GM23338 (cell line): ENCODE data around the gene SRGAP3. TPM values are rescaled to one million over a fixed set of nuclear protein-coding genes. Genes with fewer than 3 reads are reported as not detected.

Experiments used
- ATAC-seq: fragments of 200-7000 bp; cut with Tn5 transposase; 3 replicates; pipeline ENCODE4 v1.9.1; 2020
- DNase-seq: peaks from one replicate; pipeline ENCODE4 v3.0.0-alpha.2; 2015; ENCODE audit warnings: low spot score
- H2AFZ ChIP-seq: fragments of 200-600 bp; sonication (generic); 2 replicates; pipeline ENCODE4 v1.8.0; 2016; ENCODE audit warnings: antibody characterized with exemption, mild to moderate bottlenecking, moderate library complexity
- H3F3A ChIP-seq: fragments of 200-600 bp; sonication (generic); replicated peaks from 2 replicates; pipeline ENCODE4 v1.8.0; 2017; ENCODE audit warnings: antibody characterized with exemption, mixed run types, low read depth
- H3K27ac ChIP-seq: fragments of 200-600 bp; sonication (generic); 2 replicates; pipeline ENCODE4 v1.6.1; 2016; ENCODE audit warnings: low read depth
- H3K27me3 ChIP-seq: fragments of 200-600 bp; sonication (generic); 2 replicates; pipeline ENCODE4 v1.8.0; 2016; ENCODE audit warnings: mild to moderate bottlenecking, mixed run types, moderate library complexity; ENCODE audit not compliant: insufficient read depth
- H3K36me3 ChIP-seq: fragments of 200-600 bp; sonication (generic); 2 replicates; pipeline ENCODE4 v1.8.0; 2016; ENCODE audit warnings: mild to moderate bottlenecking; ENCODE audit not compliant: insufficient read depth
- H3K4me1 ChIP-seq: fragments of 200-600 bp; sonication (generic); 2 replicates; pipeline ENCODE4 v1.8.0; 2016; ENCODE audit warnings: mild to moderate bottlenecking, moderate library complexity; ENCODE audit not compliant: insufficient read depth
- H3K4me2 ChIP-seq: fragments of 200-600 bp; sonication (generic); 2 replicates; pipeline ENCODE4 v1.7.1; 2017; ENCODE audit warnings: mixed run types
- H3K4me3 ChIP-seq: fragments of 200-600 bp; sonication (generic); 2 replicates; pipeline ENCODE4 v1.6.1; 2016; ENCODE audit warnings: mixed run types
- H3K79me2 ChIP-seq: fragments of 200-600 bp; sonication (generic); replicated peaks from 2 replicates; pipeline ENCODE4 v1.8.0; 2017; ENCODE audit warnings: mild to moderate bottlenecking; ENCODE audit not compliant: insufficient read depth
- H3K9me2 ChIP-seq: fragments of 200-600 bp; sonication (generic); 2 replicates; pipeline ENCODE4 v1.8.0; 2017; ENCODE audit not compliant: insufficient read depth
- H4K20me1 ChIP-seq: fragments of 200-600 bp; sonication (generic); replicated peaks from 2 replicates; pipeline ENCODE4 v1.8.0; 2017; ENCODE audit warnings: mild to moderate bottlenecking; ENCODE audit not compliant: insufficient read depth
- H3K27ac Mint-ChIP-seq: 2 replicates; pipeline ENCODE4 v1.8.0; 2020; ENCODE audit warnings: inconsistent platforms, mild to moderate bottlenecking, moderate library complexity, mixed read lengths
- H3K27me3 Mint-ChIP-seq: 3 replicates; pipeline ENCODE4 v1.8.0; 2022; ENCODE audit warnings: low read depth, mild to moderate bottlenecking, moderate library complexity, mixed read lengths, inconsistent platforms; ENCODE audit not compliant: insufficient read depth, poor library complexity
- H3K36me3 Mint-ChIP-seq: 3 replicates; pipeline ENCODE4 v1.8.0; 2021; ENCODE audit warnings: low read depth, mild to moderate bottlenecking, inconsistent platforms, moderate library complexity, mixed read lengths
- H3K4me1 Mint-ChIP-seq: 3 replicates; pipeline ENCODE4 v1.8.0; 2020; ENCODE audit warnings: mild to moderate bottlenecking, inconsistent platforms, mixed read lengths
- H3K4me3 Mint-ChIP-seq: 3 replicates; pipeline ENCODE4 v1.8.0; 2021; ENCODE audit warnings: moderate library complexity, mild to moderate bottlenecking, inconsistent platforms, mixed read lengths
- H3K9me3 Mint-ChIP-seq: 3 replicates; pipeline ENCODE4 v1.8.0; 2020; ENCODE audit warnings: moderate library complexity, mild to moderate bottlenecking, inconsistent platforms, mixed read lengths
- CREB1 ChIP-seq: fragments of 250-450 bp; sonication (Bioruptor Pico); IDR thresholded peaks from 2 replicates; pipeline ENCODE4 v1.5.0; 2020; ENCODE audit warnings: low read depth, mild to moderate bottlenecking, moderate library complexity
- CTCF ChIP-seq, 2 experiments: fragments of 200-600 bp in 1 of 2; sonication (generic) in 1 of 2; conservative IDR thresholded peaks; 2 replicates each; pipeline versions ENCODE4 v1.5.1 to v1.6.1; 2016 to 2017; ENCODE audit warnings: antibody characterized with exemption in 2 of 2, low read depth in 2 of 2, mild to moderate bottlenecking in 2 of 2, moderate library complexity in 1 of 2
- EZH2phosphoT487 ChIP-seq: fragments of 200-600 bp; sonication (generic); IDR thresholded peaks from one replicate; pipeline ENCODE4 v1.8.1; 2018; ENCODE audit warnings: antibody characterized with exemption; ENCODE audit not compliant: unreplicated experiment
- JUNB ChIP-seq: IDR thresholded peaks from one replicate; pipeline ENCODE4 v1.6.1; 2016; ENCODE audit warnings: antibody characterized with exemption; ENCODE audit not compliant: unreplicated experiment
- NANOG ChIP-seq: IDR thresholded peaks from 2 replicates; pipeline ENCODE4 v1.6.1; 2016; ENCODE audit warnings: antibody characterized with exemption, borderline replicate concordance
- POLR2AphosphoS5 ChIP-seq: IDR thresholded peaks from 2 replicates; pipeline ENCODE4 v1.6.1; 2016; ENCODE audit warnings: antibody characterized with exemption, low read depth
- REST ChIP-seq: IDR thresholded peaks from one replicate; pipeline ENCODE4 v1.6.1; 2018; ENCODE audit warnings: antibody characterized with exemption; ENCODE audit not compliant: unreplicated experiment
- STAT1 ChIP-seq: IDR thresholded peaks from one replicate; pipeline ENCODE4 v1.6.1; 2016; ENCODE audit warnings: antibody characterized with exemption; ENCODE audit not compliant: unreplicated experiment
- ZNF114 ChIP-seq: fragments of 250-450 bp; sonication (Bioruptor Pico); IDR thresholded peaks from 2 replicates; pipeline ENCODE4 v1.5.0; 2020; ENCODE audit warnings: mild to moderate bottlenecking, moderate library complexity
- ZNF331 ChIP-seq: fragments of 250-450 bp; sonication (Bioruptor Pico); IDR thresholded peaks from 2 replicates; pipeline ENCODE4 v1.5.0; 2020; ENCODE audit warnings: low read depth, mild to moderate bottlenecking, moderate library complexity
- polyA plus RNA-seq: library from polyadenylated mRNA; unstranded; fragments of >200 nt; fragmentation: Nextera tagmentation; extraction: Ambion mirVana; gene quantifications from 2 replicates; pipeline ENCODE4 v1.2.1, GENCODE V29; 2016
- total RNA-seq: library from RNA; depleted of rRNA; stranded (reverse); fragments of >200 nt; shearing (Covaris generic); gene quantifications from 2 replicates; pipeline ENCODE4 v1.2.3, GENCODE V29; 2014
- TF ChIP-seq, protein P1 (sequence below): IDR thresholded peaks from 2 replicates; pipeline ENCODE4 v1.6.1; 2016; ENCODE audit warnings: antibody characterized with exemption
- TF ChIP-seq, protein P2 (sequence below): fragments of 250-450 bp; sonication (Bioruptor Pico); IDR thresholded peaks from 2 replicates; pipeline ENCODE4 v1.5.0; 2020; ENCODE audit warnings: mild to moderate bottlenecking, moderate library complexity

Gene SRGAP3
- total and polyA plus RNA-seq, 2 experiments from 2014 or later = 6.4 to 9.4 TPM

- TF ChIP-seq, protein P1, sequence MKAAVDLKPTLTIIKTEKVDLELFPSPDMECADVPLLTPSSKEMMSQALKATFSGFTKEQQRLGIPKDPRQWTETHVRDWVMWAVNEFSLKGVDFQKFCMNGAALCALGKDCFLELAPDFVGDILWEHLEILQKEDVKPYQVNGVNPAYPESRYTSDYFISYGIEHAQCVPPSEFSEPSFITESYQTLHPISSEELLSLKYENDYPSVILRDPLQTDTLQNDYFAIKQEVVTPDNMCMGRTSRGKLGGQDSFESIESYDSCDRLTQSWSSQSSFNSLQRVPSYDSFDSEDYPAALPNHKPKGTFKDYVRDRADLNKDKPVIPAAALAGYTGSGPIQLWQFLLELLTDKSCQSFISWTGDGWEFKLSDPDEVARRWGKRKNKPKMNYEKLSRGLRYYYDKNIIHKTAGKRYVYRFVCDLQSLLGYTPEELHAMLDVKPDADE = no peak
- TF ChIP-seq, protein P2, sequence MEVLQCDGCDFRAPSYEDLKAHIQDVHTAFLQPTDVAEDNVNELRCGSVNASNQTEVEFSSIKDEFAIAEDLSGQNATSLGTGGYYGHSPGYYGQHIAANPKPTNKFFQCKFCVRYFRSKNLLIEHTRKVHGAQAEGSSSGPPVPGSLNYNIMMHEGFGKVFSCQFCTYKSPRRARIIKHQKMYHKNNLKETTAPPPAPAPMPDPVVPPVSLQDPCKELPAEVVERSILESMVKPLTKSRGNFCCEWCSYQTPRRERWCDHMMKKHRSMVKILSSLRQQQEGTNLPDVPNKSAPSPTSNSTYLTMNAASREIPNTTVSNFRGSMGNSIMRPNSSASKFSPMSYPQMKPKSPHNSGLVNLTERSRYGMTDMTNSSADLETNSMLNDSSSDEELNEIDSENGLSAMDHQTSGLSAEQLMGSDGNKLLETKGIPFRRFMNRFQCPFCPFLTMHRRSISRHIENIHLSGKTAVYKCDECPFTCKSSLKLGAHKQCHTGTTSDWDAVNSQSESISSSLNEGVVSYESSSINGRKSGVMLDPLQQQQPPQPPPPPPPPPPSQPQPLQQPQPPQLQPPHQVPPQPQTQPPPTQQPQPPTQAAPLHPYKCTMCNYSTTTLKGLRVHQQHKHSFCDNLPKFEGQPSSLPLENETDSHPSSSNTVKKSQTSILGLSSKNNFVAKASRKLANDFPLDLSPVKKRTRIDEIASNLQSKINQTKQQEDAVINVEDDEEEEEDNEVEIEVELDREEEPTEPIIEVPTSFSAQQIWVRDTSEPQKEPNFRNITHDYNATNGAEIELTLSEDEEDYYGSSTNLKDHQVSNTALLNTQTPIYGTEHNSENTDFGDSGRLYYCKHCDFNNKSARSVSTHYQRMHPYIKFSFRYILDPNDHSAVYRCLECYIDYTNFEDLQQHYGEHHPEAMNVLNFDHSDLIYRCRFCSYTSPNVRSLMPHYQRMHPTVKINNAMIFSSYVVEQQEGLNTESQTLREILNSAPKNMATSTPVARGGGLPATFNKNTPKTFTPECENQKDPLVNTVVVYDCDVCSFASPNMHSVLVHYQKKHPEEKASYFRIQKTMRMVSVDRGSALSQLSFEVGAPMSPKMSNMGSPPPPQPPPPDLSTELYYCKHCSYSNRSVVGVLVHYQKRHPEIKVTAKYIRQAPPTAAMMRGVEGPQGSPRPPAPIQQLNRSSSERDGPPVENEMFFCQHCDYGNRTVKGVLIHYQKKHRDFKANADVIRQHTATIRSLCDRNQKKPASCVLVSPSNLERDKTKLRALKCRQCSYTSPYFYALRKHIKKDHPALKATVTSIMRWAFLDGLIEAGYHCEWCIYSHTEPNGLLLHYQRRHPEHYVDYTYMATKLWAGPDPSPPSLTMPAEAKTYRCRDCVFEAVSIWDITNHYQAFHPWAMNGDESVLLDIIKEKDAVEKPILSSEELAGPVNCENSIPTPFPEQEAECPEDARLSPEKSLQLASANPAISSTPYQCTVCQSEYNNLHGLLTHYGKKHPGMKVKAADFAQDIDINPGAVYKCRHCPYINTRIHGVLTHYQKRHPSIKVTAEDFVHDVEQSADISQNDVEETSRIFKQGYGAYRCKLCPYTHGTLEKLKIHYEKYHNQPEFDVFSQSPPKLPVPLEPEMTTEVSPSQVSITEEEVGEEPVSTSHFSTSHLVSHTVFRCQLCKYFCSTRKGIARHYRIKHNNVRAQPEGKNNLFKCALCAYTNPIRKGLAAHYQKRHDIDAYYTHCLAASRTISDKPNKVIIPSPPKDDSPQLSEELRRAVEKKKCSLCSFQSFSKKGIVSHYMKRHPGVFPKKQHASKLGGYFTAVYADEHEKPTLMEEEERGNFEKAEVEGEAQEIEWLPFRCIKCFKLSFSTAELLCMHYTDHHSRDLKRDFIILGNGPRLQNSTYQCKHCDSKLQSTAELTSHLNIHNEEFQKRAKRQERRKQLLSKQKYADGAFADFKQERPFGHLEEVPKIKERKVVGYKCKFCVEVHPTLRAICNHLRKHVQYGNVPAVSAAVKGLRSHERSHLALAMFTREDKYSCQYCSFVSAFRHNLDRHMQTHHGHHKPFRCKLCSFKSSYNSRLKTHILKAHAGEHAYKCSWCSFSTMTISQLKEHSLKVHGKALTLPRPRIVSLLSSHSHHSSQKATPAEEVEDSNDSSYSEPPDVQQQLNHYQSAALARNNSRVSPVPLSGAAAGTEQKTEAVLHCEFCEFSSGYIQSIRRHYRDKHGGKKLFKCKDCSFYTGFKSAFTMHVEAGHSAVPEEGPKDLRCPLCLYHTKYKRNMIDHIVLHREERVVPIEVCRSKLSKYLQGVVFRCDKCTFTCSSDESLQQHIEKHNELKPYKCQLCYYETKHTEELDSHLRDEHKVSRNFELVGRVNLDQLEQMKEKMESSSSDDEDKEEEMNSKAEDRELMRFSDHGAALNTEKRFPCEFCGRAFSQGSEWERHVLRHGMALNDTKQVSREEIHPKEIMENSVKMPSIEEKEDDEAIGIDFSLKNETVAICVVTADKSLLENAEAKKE = no peak
- TF ChIP-seq NANOG = no peak
- no peak for TF ChIP-seq CREB1 (CRISPR knock-in tag)
- TF ChIP-seq POLR2AphosphoS5 = no peak
- TF ChIP-seq JUNB = no peak
- no peak for TF ChIP-seq ZNF114
- no peak for TF ChIP-seq STAT1
Observed at GRCh38 chr3:9230596-9230995, 18.9 kb downstream of the SRGAP3 start (continued).

- no peaks in the 10 kb centered on the region; the same call in 2 of the 3 replicates for H3K9me3 Mint-ChIP-seq
- no peaks in the 10 kb centered on the region for H3K36me3 Mint-ChIP-seq
- TF ChIP-seq REST (no peak), CTCF (conservative IDR thresholded peaks at IDR 0.05; ENCODE audit: low read depth in 2 of 2) (no peak), POLR2AphosphoS5 (no peak), ZNF331 (CRISPR knock-in tag) (no peak), STAT1 (no peak), EZH2phosphoT487 (no peak)
Observed at GRCh38 chr3:9229879-9230278, 19.6 kb downstream of the SRGAP3 start.

More at GRCh38 chr3:9229879-9230278, 19.6 kb downstream of the SRGAP3 start:
- Histone ChIP-seq H3K36me3 (no peaks in the 10 kb centered on the region), H2AFZ (no peak overlapping the region), H3K4me1 (peaks cover 48% of the 10 kb centered on the region), H3K4me3 (no peak overlapping the region), H3K79me2 (0 out of 2 replicates have a peak, but pooled peaks cover 4% of the 10 kb centered on the region), H3K27me3 (no peaks in the 10 kb centered on the region), H3F3A (no peaks in the 10 kb centered on the region), H4K20me1 (no peaks in the 10 kb centered on the region), H3K27ac (no peak overlapping the region), H3K9me2 (peaks cover 4% of the 10 kb centered on the region; the same call in 1 of the 2 replicates), H3K4me2 (no peak overlapping the region)
- DNase-seq (no peak), ATAC-seq (no peak)
- Mint-ChIP-seq H3K27ac (no peak overlapping the region), H3K4me1 (peaks cover 69% of the 10 kb centered on the region), H3K27me3 (peaks cover 3% of the 10 kb centered on the region), H3K4me3 (no peak overlapping the region)
